Kidney (tissue), 14 donors: ENCODE data around the gene LGMN. TPM values are rescaled to one million over a fixed set of nuclear protein-coding genes. Genes with fewer than 3 reads are reported as not detected.

ENCODE experiments used
- DNase-seq, 5 donors: peaks; one replicate each; pipeline ENCODE4 v3.0.0-alpha.2; 2013 to 2020
- FAIRE-seq: peaks from 2 replicates; lab custom pipeline; 2012; peaks lifted over from hg19 to GRCh38; lab: Jason Lieb, UNC
- H3K27ac ChIP-seq, 2 donors: one replicate each; pipeline ENCODE4 v1.7.0; 2013; ENCODE audit warnings: low read depth in 2 of 2, low read length in 2 of 2, inconsistent platforms in 1 of 2
- H3K27me3 ChIP-seq: one replicate; pipeline ENCODE4 v1.7.1; 2013; ENCODE audit warnings: low read length, inconsistent platforms; ENCODE audit not compliant: control insufficient read depth, insufficient read depth
- H3K36me3 ChIP-seq, 3 donors: one replicate each; pipeline versions ENCODE4 v1.7.0 to v1.7.1; 2013; ENCODE audit warnings: low read length in 3 of 3, control low read depth in 1 of 3, inconsistent platforms in 1 of 3; ENCODE audit not compliant: insufficient read depth in 3 of 3, control insufficient read depth in 2 of 3
- H3K4me1 ChIP-seq, 3 donors: one replicate each; pipeline versions ENCODE4 v1.7.0 to v1.7.1; 2013; ENCODE audit warnings: low read length in 3 of 3, inconsistent platforms in 1 of 3, low read depth in 1 of 3; ENCODE audit not compliant: control insufficient read depth in 2 of 3, insufficient read depth in 2 of 3
- H3K4me3 ChIP-seq, 3 donors: one replicate each; pipeline versions ENCODE4 v1.7.0 to v1.8.1; 2013; ENCODE audit warnings: low read length in 3 of 3, control low read depth in 1 of 3, inconsistent platforms in 1 of 3
- H3K9ac ChIP-seq, 3 donors: one replicate each; pipeline versions ENCODE4 v1.7.0 to v1.7.1; 2013; ENCODE audit warnings: low read length in 3 of 3, control low read depth in 1 of 3, inconsistent platforms in 1 of 3
- H3K9me3 ChIP-seq, 3 donors: one replicate each; pipeline versions ENCODE4 v1.7.0 to v1.7.1; 2013; ENCODE audit warnings: low read length in 3 of 3, control low read depth in 1 of 3, inconsistent platforms in 1 of 3; ENCODE audit not compliant: control insufficient read depth in 2 of 3, insufficient read depth in 1 of 3
- CTCF ChIP-seq: IDR thresholded peaks from 3 replicates; pipeline ENCODE4 v1.5.1; 2012; ENCODE audit warnings: mild to moderate bottlenecking, moderate library complexity, borderline replicate concordance; ENCODE audit not compliant: insufficient read depth; ENCODE audit errors: extremely low read depth
- intact Hi-C: fragments of 100-400 bp; cut with DNase I; formaldehyde crosslinking; loops from one replicate; pipeline ENCODE4 v1.11.1; 2022
- polyA plus RNA-seq: library from polyadenylated mRNA; stranded (reverse); fragments of 350-450 nt; fragmentation: Illumina TruSeq; extraction: RNeasy Lipid Tissue Mini Kit (QIAGEN cat#74804); gene quantifications from one replicate; pipeline ENCODE4 v1.2.3, GENCODE V29; 2014; ENCODE audit warnings: low read depth, low replicate concordance; ENCODE audit not compliant: insufficient read depth
- total RNA-seq: library from RNA; stranded (reverse); fragmentation: NEBNext Ultra II Directional; extraction: Animal tissue kit (Norgen Biotek cat#: 25700); gene quantifications from one replicate; pipeline ENCODE4 v1.2.1, GENCODE V29; 2021
- donor health status: control.
- donor health status: control.
- donor health status: control.
- donor health status: control.
- donor health status: control.
- donor health status: DM: yes; HTN: yes; CAD: no.
- donor health status: Normal renal cell carcinoma (clear cell type).

Gene LGMN
- total and polyA plus RNA-seq, 2 donors from 2014 or later, result 66.3 to 200 TPM

GRCh38 chr14:92665661-92666110 is 82.7 kb downstream of the LGMN start:
- no peak overlapping the region for H3K9ac ChIP-seq
- peak overlapping the region in 1 of 2 donors; percentile 37 for H3K27ac ChIP-seq
- H3K36me3 ChIP-seq, result no peaks in the 10 kb centered on the region
- DNase-seq (no peak), FAIRE-seq (no peak)
- no peaks in the 10 kb centered on the region for H3K9me3 ChIP-seq
- no peaks in the 10 kb centered on the region for H3K4me1 ChIP-seq
- no peak overlapping the region for H3K4me3 ChIP-seq
- no peaks in the 10 kb centered on the region for H3K27me3 ChIP-seq
- intact Hi-C loops, result no loop called here
- no peak for TF ChIP-seq CTCF

GRCh38 chr14:92663049-92663448 is 85.4 kb downstream of the LGMN start:
- Histone ChIP-seq H3K27me3 (no peaks in the 10 kb centered on the region), H3K27ac (no peak overlapping the region), H3K36me3 (no peaks in the 10 kb centered on the region), H3K9ac (no peak overlapping the region), H3K9me3 (no peaks in the 10 kb centered on the region), H3K4me1 (peaks cover 0 to 6% (median 0%) of the 10 kb centered on the region in 3 donors), H3K4me3 (no peak overlapping the region)
- TF ChIP-seq CTCF, result no peak
- FAIRE-seq, result no peak
- intact Hi-C loops, result no loop called here
- no peak for DNase-seq

- Histone ChIP-seq H3K4me3 (no peak overlapping the region), H3K27me3 (no peaks in the 10 kb centered on the region), H3K27ac (no peak overlapping the region), H3K4me1 (peaks cover 0 to 6% (median 0%) of the 10 kb centered on the region in 3 donors), H3K9me3 (no peaks in the 10 kb centered on the region), H3K36me3 (no peaks in the 10 kb centered on the region), H3K9ac (no peak overlapping the region)
- intact Hi-C loops, result no loop called here
- FAIRE-seq (no peak), DNase-seq (peak in 1 of 5 donors; percentile 7)
- TF ChIP-seq CTCF, result no peak
Measured at GRCh38 chr14:92660571-92660970, 87.9 kb downstream of the LGMN start.
